Glomerular visceral epithelial cell (primary cell): ENCODE results near the gene LBHD1.
A peak's percentile ranks its signal among the peaks of the same experiment; 100 is the strongest.
"Not testable (repeated sequence)": the region's sequence is repeated elsewhere in the genome, so short reads cannot be mapped to it uniquely, and the experiment has no call there.

ENCODE experiments used
- DNase-seq: peaks from one replicate; pipeline ENCODE4 v3.0.0-alpha.2; 2016; ENCODE audit errors: extremely low spot score

Gene LBHD1

GRCh38 chr11:62694455-62695167, 22.5 kb upstream of the LBHD1 start:
- peak; percentile 52 for DNase-seq

DNA sequence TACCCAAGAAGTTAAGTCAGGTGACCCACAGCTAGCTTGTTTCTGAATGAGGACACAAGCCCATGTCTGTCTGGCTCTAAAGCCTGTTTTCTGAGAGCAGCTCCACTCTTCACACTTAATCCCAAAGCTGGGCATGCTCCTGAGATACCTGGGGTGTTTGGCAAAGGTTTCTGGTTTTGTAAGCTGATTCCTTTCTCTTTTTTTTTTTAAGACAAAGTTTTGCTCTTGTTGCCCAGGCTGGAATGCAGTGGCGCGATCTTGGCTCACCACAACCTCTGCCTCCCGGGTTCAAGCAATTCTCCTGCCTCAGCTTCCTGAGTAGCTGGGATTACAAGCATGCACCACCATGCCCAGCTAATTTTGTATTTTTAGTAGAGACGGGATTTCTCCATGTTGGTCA, 21.6 kb upstream of the LBHD1 start:
- DNase-seq, result not testable (repeated sequence)

GRCh38 chr11:62689421-62690183, 17.5 kb upstream of the LBHD1 start, which contains the start of gene LRRN4CL:
Gene LRRN4CL, minus strand, starts transcription at chr11:62689530. Its CDS starts 1,022 bp downstream, at chr11:62688508.
- peak; percentile 42 for DNase-seq

- no peak for DNase-seq
These were observed 16.4 kb upstream of the LBHD1 start for GRCh38 chr11:62688491-62688890.

DNA sequence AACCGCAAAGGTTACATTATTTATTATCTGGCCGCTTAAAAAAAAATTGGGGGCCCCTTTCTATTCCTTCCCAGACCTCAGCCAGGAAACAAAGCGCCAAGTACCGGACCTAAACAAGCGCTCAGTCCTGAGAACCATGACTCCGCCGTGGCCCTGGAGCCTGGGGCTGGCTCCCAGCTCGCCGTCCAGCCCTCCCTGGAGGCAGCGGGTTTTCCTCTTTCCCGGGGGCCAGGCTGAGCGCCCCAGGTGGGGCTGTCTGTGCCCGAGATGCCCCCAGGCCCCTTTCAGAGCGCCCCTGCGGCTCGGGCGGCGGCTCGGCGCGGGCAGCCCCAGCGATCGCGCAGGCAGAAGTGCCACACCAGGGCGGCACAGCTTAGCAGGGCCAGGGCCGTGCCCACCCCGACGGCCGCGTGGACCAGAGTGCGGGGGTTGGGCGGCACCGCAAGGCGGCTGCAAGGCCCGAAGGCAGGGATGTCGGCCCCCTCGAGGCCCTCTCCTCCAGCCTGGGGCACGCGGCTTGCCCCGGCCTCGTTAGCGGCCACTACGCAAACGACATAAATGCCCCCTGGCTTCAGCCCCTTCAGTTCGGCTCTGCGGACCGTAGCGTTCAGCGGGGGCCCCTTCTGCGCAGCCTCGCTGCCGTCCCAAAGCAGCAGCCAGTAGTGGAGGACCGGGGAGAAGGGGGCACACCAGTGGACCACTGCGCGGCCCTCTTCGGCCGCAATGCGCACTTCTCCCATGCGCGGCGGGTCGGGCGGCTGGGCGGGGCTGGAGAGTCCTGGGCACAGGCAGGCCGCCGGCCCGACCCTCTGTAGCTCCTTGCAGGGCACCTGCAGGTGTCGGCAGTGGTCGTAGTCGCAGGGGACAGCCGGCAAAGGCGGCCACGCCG, 15.7 kb upstream of the LBHD1 start:
- DNase-seq, result no peak

GRCh38 chr11:62682518-62682917, 10.5 kb upstream of the LBHD1 start:
- no peak for DNase-seq

DNA sequence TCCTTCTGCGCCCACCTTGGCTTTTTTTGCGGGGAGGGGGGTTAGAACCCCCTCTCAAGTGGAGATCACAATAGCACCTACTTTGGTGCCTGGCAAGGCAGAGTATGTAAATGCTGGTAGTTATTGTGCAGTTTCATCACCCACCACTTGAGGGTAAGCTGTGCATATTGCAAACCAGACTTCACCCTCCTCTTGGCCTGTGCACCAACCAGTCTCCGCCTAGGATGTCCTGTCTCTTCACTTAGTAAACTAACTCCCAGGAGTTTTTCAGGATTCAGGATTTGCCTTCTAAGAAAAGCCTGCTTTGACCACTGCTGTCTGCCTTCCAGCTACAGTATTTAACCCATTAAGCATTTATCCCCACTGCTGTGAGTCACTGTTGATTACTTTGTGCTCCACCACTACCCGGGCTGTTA, 8.8 kb upstream of the LBHD1 start:
- DNase-seq, result peak; percentile 76

GRCh38 chr11:62678770-62679696, 7.0 kb upstream of the LBHD1 start, which contains the start of gene UBXN1:
Gene UBXN1, minus strand, starts transcription at chr11:62679073. Its CDS starts 150 bp downstream, at chr11:62678923.
- DNase-seq, result peak; percentile 78

GRCh38 chr11:62678433-62678769, 6.3 kb upstream of the LBHD1 start:
- DNase-seq, result no peak

DNA sequence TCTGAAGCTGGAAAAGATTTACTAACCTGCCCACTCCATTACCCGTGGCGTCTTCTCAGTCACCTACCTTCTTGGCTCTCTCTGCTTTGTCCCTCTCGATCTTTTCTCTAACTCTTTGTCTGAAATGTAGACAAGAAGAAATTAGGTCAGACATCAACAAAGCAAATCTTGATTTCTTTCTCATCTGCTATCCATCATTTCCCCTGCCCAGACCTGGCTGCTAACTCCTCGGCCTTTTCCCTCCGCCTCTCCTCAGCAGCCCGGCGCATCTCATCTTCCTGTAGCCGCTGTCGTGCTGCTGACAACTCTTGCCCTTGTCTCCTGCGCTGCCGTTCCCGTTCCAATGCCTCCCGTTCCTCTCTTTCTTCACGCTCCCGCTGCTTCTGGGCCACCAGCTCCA, 5.6 kb upstream of the LBHD1 start:
- DNase-seq, result no peak

DNA sequence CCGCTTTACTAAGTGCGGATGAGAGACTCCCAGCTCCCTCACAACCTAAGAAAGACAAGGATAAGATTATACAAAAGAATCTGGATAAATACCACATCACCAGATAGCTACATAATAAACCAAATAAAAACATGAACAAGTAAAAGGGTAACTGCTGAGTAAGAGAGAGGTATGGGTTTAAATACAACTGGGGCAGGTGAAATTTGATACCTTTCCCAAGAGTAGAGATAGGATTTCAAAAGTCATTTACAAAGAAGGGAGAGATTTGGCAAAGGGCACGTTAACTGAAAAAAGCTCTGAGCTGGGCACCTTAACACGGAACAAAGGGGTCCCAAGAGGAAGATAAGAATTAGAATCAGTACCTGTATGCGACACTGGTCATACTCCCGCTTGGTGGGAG, 5.1 kb upstream of the LBHD1 start:
- no peak for DNase-seq

DNA sequence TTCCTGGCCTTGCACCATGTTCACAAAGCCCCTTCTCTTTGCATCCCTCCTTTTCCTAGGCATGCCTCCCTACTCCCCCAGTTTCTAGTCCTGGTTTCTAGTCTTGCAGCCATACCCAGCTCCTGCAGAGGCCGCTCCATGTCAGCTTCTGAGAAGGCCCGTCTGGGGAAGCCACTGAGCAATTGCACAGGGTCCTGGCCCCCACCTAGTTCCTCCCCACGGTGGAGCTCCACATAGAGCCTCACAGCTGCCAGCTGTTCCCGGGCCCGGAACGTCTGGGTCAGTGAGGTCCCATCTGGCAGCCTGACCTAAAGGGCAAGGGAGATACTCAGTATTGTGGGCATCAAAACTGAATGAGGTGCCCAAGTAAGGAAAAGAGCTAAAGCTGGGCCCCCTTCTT, 4.6 kb upstream of the LBHD1 start:
- no peak for DNase-seq

- DNase-seq, result not testable (repeated sequence)
These were observed 3.3 kb upstream of the LBHD1 start for GRCh38 chr11:62675415-62675814.

GRCh38 chr11:62673196-62673525, 1.1 kb upstream of the LBHD1 start:
- no peak for DNase-seq

GRCh38 chr11:62671236-62671607, 845 bp downstream of the LBHD1 start:
- DNase-seq, result peak; percentile 33

DNA sequence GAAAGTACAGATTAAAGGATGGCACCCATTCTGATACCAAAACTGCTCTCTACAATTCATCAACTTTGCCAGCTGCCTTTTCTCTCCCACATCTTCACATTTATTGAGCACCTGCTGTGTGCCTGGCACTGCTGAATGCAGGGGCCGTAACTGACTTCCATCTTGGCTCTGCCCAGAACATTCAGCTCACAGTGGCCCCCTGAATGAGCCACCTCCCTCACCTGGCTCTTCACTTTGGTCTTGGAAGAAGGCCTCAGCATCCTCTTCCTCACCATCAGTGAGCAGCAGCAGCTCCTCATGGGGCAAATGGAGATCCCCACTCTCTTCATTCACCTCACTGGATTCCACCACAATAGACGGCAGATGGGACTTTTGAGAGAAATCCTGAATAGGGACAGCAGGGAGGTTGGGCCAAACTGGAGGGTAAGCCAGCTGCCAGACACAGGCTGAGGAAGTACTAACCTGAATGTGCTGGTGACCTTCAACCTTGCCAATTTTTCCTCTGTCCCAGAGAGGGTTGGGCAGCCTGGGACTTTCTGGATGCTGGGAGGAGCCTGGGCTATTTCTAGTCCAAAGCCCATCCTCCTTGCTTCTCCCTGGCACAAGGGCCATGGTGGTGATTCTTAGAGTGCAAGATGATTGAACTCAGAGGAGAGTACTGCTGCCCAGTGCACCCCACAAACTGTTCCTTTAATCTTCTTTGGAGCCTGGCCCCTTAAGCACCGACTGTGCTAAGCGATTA, 2.5 kb downstream of the LBHD1 start:
- DNase-seq, result no peak

- DNase-seq, result no peak
These were observed 4.6 kb downstream of the LBHD1 start for GRCh38 chr11:62667460-62667859.

- DNase-seq, result no peak
These were observed 5.7 kb downstream of the LBHD1 start for GRCh38 chr11:62666259-62666926.

DNA sequence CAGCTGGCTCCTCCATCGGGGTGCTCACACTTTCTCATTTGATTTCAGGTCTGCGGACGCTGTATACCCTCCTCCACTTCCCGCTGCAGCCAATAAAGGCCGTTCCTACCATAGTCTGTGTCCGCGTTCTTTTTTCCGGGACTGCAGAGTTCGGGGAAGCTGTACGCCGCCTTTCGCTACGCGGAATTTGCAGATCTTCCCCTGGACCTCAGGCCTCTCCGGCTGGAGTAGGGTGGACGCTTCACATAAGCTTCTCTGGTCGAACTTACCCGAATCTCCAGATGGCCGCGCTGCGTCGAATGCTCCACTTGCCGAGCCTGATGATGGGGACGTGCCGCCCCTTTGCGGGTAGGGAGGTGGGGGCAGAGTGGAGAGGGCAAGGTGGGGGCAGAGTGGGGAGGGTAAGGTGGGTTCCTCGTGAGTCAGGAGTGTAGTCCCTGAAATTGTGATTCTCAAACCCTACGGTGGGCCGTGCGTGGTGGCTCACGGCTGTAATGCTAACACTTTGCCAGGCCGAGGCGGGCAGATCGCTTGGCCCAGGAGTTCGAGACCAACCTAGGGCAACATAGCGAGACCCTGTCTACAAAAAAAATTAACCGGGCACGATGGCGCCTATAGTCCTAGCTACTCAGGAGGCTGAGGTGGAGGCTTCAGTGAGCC, 6.3 kb downstream of the LBHD1 start:
- peak; percentile 63 for DNase-seq
